NT2/D1 (cell line): Measurements from ENCODE around the gene KCNJ14.

Source experiments
- DNase-seq: peaks from one replicate; pipeline ENCODE4 v3.0.0-alpha.2; 2011; ENCODE audit warnings: low read depth, low spot score
- H3K27me3 ChIP-seq: 2 replicates; pipeline ENCODE4 v1.6.0; 2011; ENCODE audit warnings: mild to moderate bottlenecking; ENCODE audit not compliant: insufficient read length, insufficient read depth
- H3K36me3 ChIP-seq: 2 replicates; pipeline ENCODE4 v1.6.1; 2011; ENCODE audit warnings: mild to moderate bottlenecking, low read length, mixed read lengths; ENCODE audit not compliant: insufficient read depth, insufficient read length
- H3K4me1 ChIP-seq: 2 replicates; pipeline ENCODE4 v1.5.1; 2011; ENCODE audit not compliant: insufficient read depth, insufficient read length
- H3K4me3 ChIP-seq: 2 replicates; pipeline ENCODE4 v1.5.1; 2011; ENCODE audit warnings: low read depth; ENCODE audit not compliant: insufficient read length
- H3K9ac ChIP-seq: 2 replicates; pipeline ENCODE4 v1.6.0; 2011; ENCODE audit warnings: low read depth; ENCODE audit not compliant: insufficient read length
- H3K9me3 ChIP-seq: 2 replicates; pipeline ENCODE4 v1.5.1; 2011; ENCODE audit warnings: mild to moderate bottlenecking, low read length; ENCODE audit not compliant: insufficient read depth
- SUZ12 ChIP-seq: IDR thresholded peaks from 2 replicates; pipeline ENCODE4 v1.6.1; 2011; ENCODE audit not compliant: insufficient read length, insufficient read depth; ENCODE audit errors: extremely low read depth
- YY1 ChIP-seq: IDR thresholded peaks from 2 replicates; pipeline ENCODE4 v1.6.1; 2011; ENCODE audit not compliant: insufficient read length, insufficient read depth
- ZNF274 ChIP-seq: IDR thresholded peaks from 2 replicates; pipeline ENCODE4 v1.6.1; 2011; ENCODE audit warnings: mild to moderate bottlenecking, low read depth, low read length

KCNJ14 gene

GRCh38 chr19:48490981-48491792 lies 35.8 kb downstream of the KCNJ14 start:
- no peaks in the 10 kb centered on the region for H3K36me3 ChIP-seq
- peaks cover 28% of the 10 kb centered on the region for H3K27me3 ChIP-seq
- H3K9me3 ChIP-seq = no peaks in the 10 kb centered on the region
- TF ChIP-seq SUZ12 = no peak
- TF ChIP-seq ZNF274 = no peak
- no peak for TF ChIP-seq YY1
- H3K9ac ChIP-seq = peak overlapping the region; percentile 76
- peak overlapping the region; percentile 37 for H3K4me3 ChIP-seq
- DNase-seq = no peak
- H3K4me1 ChIP-seq = peaks cover 8% of the 10 kb centered on the region

GRCh38 chr19:48491793-48492123 lies 36.4 kb downstream of the KCNJ14 start:
- H3K36me3 ChIP-seq = no peaks in the 10 kb centered on the region
- peaks cover 8% of the 10 kb centered on the region for H3K4me1 ChIP-seq
- no peak for TF ChIP-seq SUZ12
- TF ChIP-seq YY1 = no peak
- no peak for TF ChIP-seq ZNF274
- no peaks in the 10 kb centered on the region for H3K9me3 ChIP-seq
- no peak for DNase-seq
- peak overlapping the region; percentile 37 for H3K4me3 ChIP-seq
- H3K27me3 ChIP-seq = peaks cover 28% of the 10 kb centered on the region
- peak overlapping the region; percentile 76 for H3K9ac ChIP-seq

- Histone ChIP-seq H3K27me3 (peaks cover 23% of the 10 kb centered on the region), H3K4me3 (peak overlapping the region; percentile 55), H3K9ac (peak overlapping the region; percentile 90), H3K4me1 (peaks cover 7% of the 10 kb centered on the region), H3K36me3 (no peaks in the 10 kb centered on the region), H3K9me3 (no peaks in the 10 kb centered on the region)
- peak; percentile 90 for DNase-seq
- TF ChIP-seq YY1 (no peak), ZNF274 (no peak), SUZ12 (no peak)
These were observed 37.7 kb downstream of the KCNJ14 start for GRCh38 chr19:48492925-48493717.

- peak overlapping the region; percentile 55 for H3K4me3 ChIP-seq
These were observed 38.5 kb downstream of the KCNJ14 start for GRCh38 chr19:48493718-48494401.

GRCh38 chr19:48495396-48495795 lies 40.0 kb downstream of the KCNJ14 start:
- TF ChIP-seq YY1 = no peak
- TF ChIP-seq SUZ12 = no peak
- no peak for TF ChIP-seq ZNF274
- DNase-seq = no peak
- H3K4me1 ChIP-seq = peaks cover 6% of the 10 kb centered on the region
- no peak overlapping the region for H3K4me3 ChIP-seq
- no peaks in the 10 kb centered on the region for H3K36me3 ChIP-seq
- H3K9ac ChIP-seq = no peak overlapping the region
- H3K9me3 ChIP-seq = no peaks in the 10 kb centered on the region
- peaks cover 16% of the 10 kb centered on the region for H3K27me3 ChIP-seq

More at GRCh38 chr19:48493718-48494401, 38.5 kb downstream of the KCNJ14 start:
- Histone ChIP-seq H3K27me3 (peaks cover 20% of the 10 kb centered on the region), H3K36me3 (no peaks in the 10 kb centered on the region), H3K4me1 (peaks cover 6% of the 10 kb centered on the region), H3K9ac (peak overlapping the region; percentile 90), H3K9me3 (no peaks in the 10 kb centered on the region)
- no peak for DNase-seq
- TF ChIP-seq SUZ12 (no peak), YY1 (no peak), ZNF274 (no peak)

- Histone ChIP-seq H3K4me3 (no peak overlapping the region), H3K9me3 (no peaks in the 10 kb centered on the region), H3K36me3 (no peaks in the 10 kb centered on the region), H3K4me1 (peaks cover 6% of the 10 kb centered on the region), H3K9ac (no peak overlapping the region), H3K27me3 (peaks cover 16% of the 10 kb centered on the region)
- no peak for TF ChIP-seq SUZ12
- no peak for TF ChIP-seq YY1
- TF ChIP-seq ZNF274 = no peak
- no peak for DNase-seq
These were observed 41.8 kb downstream of the KCNJ14 start for GRCh38 chr19:48496959-48497727.
